ENCODE data around the gene CAMKK1. TPM values are rescaled to one million over a fixed set of nuclear protein-coding genes. Genes with fewer than 3 reads are reported as not detected.
A peak's percentile ranks its signal among the peaks of the same experiment; 100 is the strongest.

The CAMKK1 gene
- total and polyA plus RNA-seq, 7 experiments from 2014 or later: 2.3 to 12.5 (median 5.0) TPM

DNA sequence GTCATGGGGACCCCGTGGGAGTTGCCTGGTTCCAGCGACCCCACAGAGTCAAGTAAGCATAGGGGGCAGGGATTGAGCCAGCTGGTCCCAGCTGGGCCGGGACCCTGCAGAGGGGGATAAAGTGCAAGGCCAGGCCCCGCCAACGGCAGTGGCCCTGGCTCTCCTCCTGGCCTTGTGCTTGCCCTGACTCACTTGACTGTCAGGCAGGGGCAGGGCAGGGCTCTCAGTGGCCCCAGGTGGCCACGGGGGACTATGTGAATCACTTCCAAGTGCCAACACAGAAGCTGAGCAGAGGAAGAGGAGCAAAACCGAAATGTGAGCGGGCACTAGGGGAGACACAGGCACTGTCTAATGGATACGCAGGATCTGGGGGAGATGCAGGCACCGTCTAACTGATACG, 25.2 kb downstream of the CAMKK1 start:
- peaks cover 0 to 22% (median 0%) of the 10 kb centered on the region in 3 experiments for H3K36me3 ChIP-seq (ENCODE audit: control insufficient read depth in 2 of 3, insufficient read depth in 3 of 3, low read length in 3 of 3)

DNA sequence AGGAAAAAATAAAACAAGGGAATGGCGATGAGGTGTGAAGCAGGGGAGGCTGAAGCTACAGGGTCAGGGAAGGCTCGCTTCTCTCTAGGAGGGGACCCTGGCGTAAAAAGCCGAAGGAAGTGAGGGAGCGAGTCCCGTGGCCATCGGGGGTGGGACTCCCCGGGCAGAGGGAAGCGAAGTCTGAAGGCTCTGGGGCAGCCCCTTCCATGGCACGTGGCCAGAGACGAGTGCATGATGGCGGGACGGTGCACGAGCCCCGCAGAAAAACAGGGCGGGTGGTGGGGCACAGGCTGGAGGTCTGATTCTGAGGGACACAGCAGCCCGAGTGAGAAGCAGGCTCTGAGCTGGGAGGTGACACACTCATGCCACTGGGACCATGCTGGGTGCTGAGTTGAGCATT, 25.7 kb downstream of the CAMKK1 start:
- Histone ChIP-seq H3K4me3 (ENCODE audit: low read length) (no peak overlapping the region), H3K27me3 (ENCODE audit: control insufficient read depth in 2 of 2, insufficient read depth in 2 of 2, low read length in 2 of 2) (no peaks in the 10 kb centered on the region), H3K9me3 (ENCODE audit: control insufficient read depth in 2 of 3, low read length in 3 of 3) (no peaks in the 10 kb centered on the region), H3K36me3 (ENCODE audit: control insufficient read depth in 2 of 3, insufficient read depth in 3 of 3, low read length in 3 of 3) (peaks cover 0 to 17% (median 0%) of the 10 kb centered on the region in 3 experiments), H3K27ac (ENCODE audit: low read depth, low read length) (no peak overlapping the region), H3K4me1 (ENCODE audit: control insufficient read depth in 2 of 2, insufficient read depth in 2 of 2, low read length in 2 of 2) (no peaks in the 10 kb centered on the region)
- Mint-ChIP-seq H3K36me3 (peaks cover 0 to 11% (median 0%) of the 10 kb centered on the region in 5 donors), H3K27me3 (no peaks in the 10 kb centered on the region), H3K9me3 (no peaks in the 10 kb centered on the region), H3K27ac (peak overlapping the region in 2 of 9 donors; percentile 1 to 44), H3K4me3 (no peak overlapping the region), H3K4me1 (peaks cover 0 to 8% (median 6%) of the 10 kb centered on the region in 7 donors)
- POLR2A ChIA-PET: no interaction called here
- no peak for ATAC-seq
- CTCF ChIA-PET: interaction anchor here (0.7 to 1.3 kb wide), 2 partner anchors 139 to 191 kb away, joined by 3 to 5 read pairs; no protein-coding TSS in a partner anchor
- intact Hi-C loops (cut with micrococcal nuclease): no loop called here
- DNase-seq: no peak

More for the DNA sequence above, 25.2 kb downstream of the CAMKK1 start:
- no peak for ATAC-seq
- no peaks in the 10 kb centered on the region for H3K9me3 ChIP-seq (ENCODE audit: control insufficient read depth in 2 of 3, low read length in 3 of 3)
- H3K36me3 Mint-ChIP-seq: peaks cover 0 to 6% (median 0%) of the 10 kb centered on the region in 5 donors
- H3K4me1 Mint-ChIP-seq: peaks cover 0 to 8% (median 6%) of the 10 kb centered on the region in 7 donors
- no peaks in the 10 kb centered on the region for H3K4me1 ChIP-seq (ENCODE audit: control insufficient read depth in 2 of 2, insufficient read depth in 2 of 2, low read length in 2 of 2)
- DNase-seq: no peak
- no peak overlapping the region for H3K27ac ChIP-seq (ENCODE audit: low read depth, low read length)
- intact Hi-C loops (cut with micrococcal nuclease): no loop called here
- H3K27me3 Mint-ChIP-seq: no peaks in the 10 kb centered on the region
- H3K27ac Mint-ChIP-seq: no peak overlapping the region
- CTCF ChIA-PET: no interaction called here
- H3K9me3 Mint-ChIP-seq: no peaks in the 10 kb centered on the region
- H3K27me3 ChIP-seq (ENCODE audit: control insufficient read depth in 2 of 2, insufficient read depth in 2 of 2, low read length in 2 of 2): no peaks in the 10 kb centered on the region
- no peak overlapping the region for H3K4me3 Mint-ChIP-seq
- POLR2A ChIA-PET: no interaction called here
- H3K4me3 ChIP-seq (ENCODE audit: low read length): no peak overlapping the region

DNA sequence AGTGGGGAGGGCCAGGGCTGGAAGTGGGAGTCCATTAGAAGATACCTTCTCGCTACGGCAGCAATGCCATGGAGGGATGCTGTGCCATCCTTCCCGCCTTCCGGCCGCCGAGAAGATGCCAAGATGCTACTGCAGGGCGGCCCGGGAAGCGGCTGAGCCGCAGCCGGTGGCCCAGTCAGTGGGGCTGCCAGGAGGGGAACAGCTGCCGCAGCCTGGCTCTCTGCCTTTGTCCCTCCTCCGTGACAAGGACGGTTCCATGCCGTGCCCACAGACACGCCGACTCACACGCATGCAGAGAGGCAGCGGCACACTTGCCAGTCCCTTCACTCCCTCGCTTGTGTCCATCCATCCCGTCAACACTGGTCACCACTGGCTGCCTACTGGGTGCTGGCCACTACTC, 26.6 kb downstream of the CAMKK1 start:
- intact Hi-C loops (cut with micrococcal nuclease): no loop called here
- Mint-ChIP-seq H3K36me3 (peaks cover 0 to 13% (median 0%) of the 10 kb centered on the region in 5 donors), H3K4me1 (peaks cover 0 to 8% (median 6%) of the 10 kb centered on the region in 7 donors), H3K9me3 (no peaks in the 10 kb centered on the region), H3K27me3 (no peaks in the 10 kb centered on the region), H3K4me3 (no peak overlapping the region), H3K27ac (no peak overlapping the region)
- H3K36me3 ChIP-seq (ENCODE audit: control insufficient read depth in 2 of 3, insufficient read depth in 3 of 3, low read length in 3 of 3): peaks cover 0 to 20% (median 0%) of the 10 kb centered on the region in 3 experiments
- POLR2A ChIA-PET: no interaction called here
- H3K9me3 ChIP-seq (ENCODE audit: control insufficient read depth in 2 of 3, low read length in 3 of 3): no peaks in the 10 kb centered on the region
- no peaks in the 10 kb centered on the region for H3K27me3 ChIP-seq (ENCODE audit: control insufficient read depth in 2 of 2, insufficient read depth in 2 of 2, low read length in 2 of 2)
- H3K4me3 ChIP-seq (ENCODE audit: low read length): no peak overlapping the region
- no peak for ATAC-seq
- no peak for DNase-seq
- no peak overlapping the region for H3K27ac ChIP-seq (ENCODE audit: low read depth, low read length)
- no peaks in the 10 kb centered on the region for H3K4me1 ChIP-seq (ENCODE audit: control insufficient read depth in 2 of 2, insufficient read depth in 2 of 2, low read length in 2 of 2)
- CTCF ChIA-PET: interaction anchor here (0.7 to 1.3 kb wide), 2 partner anchors 140 to 192 kb away, joined by 3 to 5 read pairs; no protein-coding TSS in a partner anchor

DNA sequence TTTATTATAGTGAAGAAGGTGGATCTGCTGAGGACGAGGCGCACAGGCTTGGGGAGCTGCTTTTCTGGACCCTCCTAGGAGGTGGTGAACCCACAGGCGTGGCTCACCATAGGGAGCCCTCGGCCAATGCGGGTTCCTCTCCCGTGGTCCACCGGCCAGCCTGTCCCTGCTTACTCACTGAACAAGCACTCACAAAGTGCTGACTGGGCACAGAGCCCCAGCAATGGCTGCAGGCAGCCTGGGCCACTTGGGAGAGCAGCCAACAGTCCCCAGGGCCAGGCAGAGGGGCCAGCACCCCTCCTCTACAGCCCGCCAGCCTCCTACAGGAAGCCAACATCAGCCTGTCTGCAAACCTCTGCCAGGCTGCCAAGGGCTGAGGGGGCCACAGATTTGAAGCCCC, 27.7 kb downstream of the CAMKK1 start:
- ChIA-PET POLR2A (no interaction called here), CTCF (interaction anchor here (1.0 kb wide), 2 partner anchors 49 to 141 kb away, joined by 3 read pairs; no protein-coding TSS in a partner anchor)
- DNase-seq (no peak), ATAC-seq (no peak)
- Histone ChIP-seq H3K9me3 (ENCODE audit: control insufficient read depth in 2 of 3, low read length in 3 of 3) (no peaks in the 10 kb centered on the region), H3K27ac (ENCODE audit: low read depth, low read length) (no peak overlapping the region), H3K4me3 (ENCODE audit: low read length) (no peak overlapping the region), H3K36me3 (ENCODE audit: control insufficient read depth in 2 of 3, insufficient read depth in 3 of 3, low read length in 3 of 3) (peaks cover 0 to 31% (median 0%) of the 10 kb centered on the region in 3 experiments), H3K27me3 (ENCODE audit: control insufficient read depth in 2 of 2, insufficient read depth in 2 of 2, low read length in 2 of 2) (no peaks in the 10 kb centered on the region), H3K4me1 (ENCODE audit: control insufficient read depth in 2 of 2, insufficient read depth in 2 of 2, low read length in 2 of 2) (no peaks in the 10 kb centered on the region)
- H3K27ac Mint-ChIP-seq: peak overlapping the region in 1 of 9 donors; percentile 30
- H3K9me3 Mint-ChIP-seq: no peaks in the 10 kb centered on the region
- no peak overlapping the region for H3K4me3 Mint-ChIP-seq
- H3K4me1 Mint-ChIP-seq: peaks cover 0 to 2% (median 0%) of the 10 kb centered on the region in 7 donors
- H3K27me3 Mint-ChIP-seq: no peaks in the 10 kb centered on the region
- intact Hi-C loops (cut with micrococcal nuclease): no loop called here
- H3K36me3 Mint-ChIP-seq: peaks cover 0 to 16% (median 0%) of the 10 kb centered on the region in 5 donors

DNA sequence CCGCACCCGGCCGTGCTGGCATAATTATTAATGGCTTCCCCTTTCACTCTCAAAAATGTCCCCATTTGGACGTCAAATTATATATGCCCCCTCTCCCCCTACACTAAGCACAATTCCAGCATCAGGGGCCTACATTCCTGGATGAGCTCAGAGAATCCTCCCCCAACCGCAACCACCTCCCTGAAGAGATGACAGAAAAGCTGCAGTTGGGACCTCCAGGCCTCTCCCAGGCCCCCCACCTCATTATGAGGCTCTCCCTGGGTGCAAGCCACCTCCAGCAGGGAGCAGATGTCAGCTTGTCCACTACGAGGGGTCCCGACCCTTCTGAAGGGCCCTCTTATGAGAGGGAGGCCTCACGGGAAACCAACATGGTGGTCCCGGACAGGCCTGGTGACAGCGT, 28.3 kb downstream of the CAMKK1 start:
- Mint-ChIP-seq H3K27ac (no peak overlapping the region), H3K9me3 (no peaks in the 10 kb centered on the region), H3K4me3 (no peak overlapping the region), H3K4me1 (peaks cover 0 to 2% (median 0%) of the 10 kb centered on the region in 7 donors), H3K27me3 (no peaks in the 10 kb centered on the region), H3K36me3 (peaks cover 0 to 16% (median 0%) of the 10 kb centered on the region in 5 donors)
- no peaks in the 10 kb centered on the region for H3K9me3 ChIP-seq (ENCODE audit: control insufficient read depth in 2 of 3, low read length in 3 of 3)
- ATAC-seq (no peak), DNase-seq (no peak)
- H3K4me1 ChIP-seq (ENCODE audit: control insufficient read depth in 2 of 2, insufficient read depth in 2 of 2, low read length in 2 of 2): no peaks in the 10 kb centered on the region
- intact Hi-C loops (cut with micrococcal nuclease): loop anchor here in 1 of 2 donors (5.0 kb wide), 2 partner anchors 43 to 213 kb away; no protein-coding TSS in a partner anchor
- H3K27me3 ChIP-seq (ENCODE audit: control insufficient read depth in 2 of 2, insufficient read depth in 2 of 2, low read length in 2 of 2): no peaks in the 10 kb centered on the region
- peaks cover 0 to 30% (median 0%) of the 10 kb centered on the region in 3 experiments for H3K36me3 ChIP-seq (ENCODE audit: control insufficient read depth in 2 of 3, insufficient read depth in 3 of 3, low read length in 3 of 3)
- no peak overlapping the region for H3K27ac ChIP-seq (ENCODE audit: low read depth, low read length)
- ChIA-PET CTCF (interaction anchor here (0.7 to 1.4 kb wide), 6 partner anchors 16 to 141 kb away, joined by 3 to 4 read pairs (median 3); no protein-coding TSS in a partner anchor), POLR2A (interaction anchor here (0.7 kb wide), 1 partner anchor 152 kb away, joined by 4 read pairs; no protein-coding TSS in a partner anchor)
- H3K4me3 ChIP-seq (ENCODE audit: low read length): no peak overlapping the region

DNA sequence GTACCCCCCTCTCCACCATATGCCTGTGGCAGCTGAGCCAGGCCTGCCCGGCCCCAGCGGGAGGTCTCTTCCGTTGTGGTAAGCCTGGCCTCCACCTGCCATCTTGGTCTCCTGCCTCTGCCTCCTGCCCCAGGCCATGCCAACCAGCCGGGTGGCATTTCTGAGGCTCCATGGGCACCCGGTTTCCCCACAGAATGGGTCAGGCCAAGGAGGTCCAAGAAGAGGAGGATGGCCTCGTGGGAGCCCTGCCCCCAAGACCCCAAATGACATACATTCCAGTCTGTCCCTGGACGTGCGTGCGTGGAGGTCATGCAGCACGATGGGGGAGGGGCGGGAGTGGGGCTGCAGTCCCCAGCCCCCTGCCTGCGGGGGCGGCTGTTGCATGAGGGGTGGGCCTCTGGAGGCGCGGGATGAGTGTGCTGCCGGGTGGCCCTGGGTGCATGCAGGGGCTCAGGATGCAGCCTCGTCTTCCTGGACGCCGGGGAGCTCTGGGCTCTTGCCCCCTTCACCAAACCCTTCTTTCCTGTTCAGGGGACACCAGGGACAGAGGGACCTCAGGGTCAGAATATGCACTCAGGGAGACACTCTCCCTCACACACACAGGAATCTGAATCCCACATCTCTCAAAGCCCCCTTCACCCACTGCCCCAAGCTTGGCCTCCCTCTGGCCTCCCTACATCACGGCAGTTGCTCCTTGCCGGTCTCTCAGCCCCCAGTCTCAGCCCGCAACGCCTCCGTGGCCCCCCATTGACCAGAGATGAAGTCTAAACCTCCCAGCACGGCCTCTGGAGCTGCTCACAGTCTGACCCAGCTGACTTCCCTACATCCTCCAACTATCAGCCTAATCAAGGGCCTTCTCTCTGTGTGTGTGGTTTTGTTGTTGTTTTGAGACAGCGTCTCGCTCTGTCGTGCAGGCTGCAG, 30.8 kb downstream of the CAMKK1 start:
- DNase-seq (no peak), ATAC-seq (no peak)
- intact Hi-C loops (cut with micrococcal nuclease): loop anchor here in 1 of 2 donors (5.0 kb wide), 2 partner anchors 45 to 215 kb away; no protein-coding TSS in a partner anchor
- no peaks in the 10 kb centered on the region for H3K27me3 ChIP-seq (ENCODE audit: control insufficient read depth in 2 of 2, insufficient read depth in 2 of 2, low read length in 2 of 2)
- H3K4me1 Mint-ChIP-seq: peaks cover 0 to 2% (median 0%) of the 10 kb centered on the region in 7 donors
- no peaks in the 10 kb centered on the region for H3K9me3 Mint-ChIP-seq
- peak overlapping the region in 2 of 9 donors; percentile 43 to 63 for H3K27ac Mint-ChIP-seq
- H3K4me3 Mint-ChIP-seq: no peak overlapping the region
- no peaks in the 10 kb centered on the region for H3K4me1 ChIP-seq (ENCODE audit: control insufficient read depth in 2 of 2, insufficient read depth in 2 of 2, low read length in 2 of 2)
- peaks cover 0 to 25% (median 0%) of the 10 kb centered on the region in 3 experiments for H3K36me3 ChIP-seq (ENCODE audit: control insufficient read depth in 2 of 3, insufficient read depth in 3 of 3, low read length in 3 of 3)
- ChIA-PET CTCF (interaction anchor here (1.8 kb wide), 1 partner anchor 213 kb away, joined by 5 read pairs; no protein-coding TSS in a partner anchor), POLR2A (no interaction called here)
- no peak overlapping the region for H3K4me3 ChIP-seq (ENCODE audit: low read length)
- no peaks in the 10 kb centered on the region for H3K9me3 ChIP-seq (ENCODE audit: control insufficient read depth in 2 of 3, low read length in 3 of 3)
- no peak overlapping the region for H3K27ac ChIP-seq (ENCODE audit: low read depth, low read length)
- no peaks in the 10 kb centered on the region for H3K27me3 Mint-ChIP-seq
- peaks cover 0 to 16% (median 0%) of the 10 kb centered on the region in 5 donors for H3K36me3 Mint-ChIP-seq

Measured in naive thymus-derived CD4-positive, alpha-beta T cell (primary cell).